Glutamatergic neuron (in vitro differentiated cells): ENCODE results near the gene INIP. TPM values are rescaled to one million over a fixed set of nuclear protein-coding genes. Genes with fewer than 3 reads are reported as not detected.
"Not testable (repeated sequence)": the region's sequence is repeated elsewhere in the genome, so short reads cannot be mapped to it uniquely, and the experiment has no call there.

ENCODE experiments used
- DNase-seq: peaks from one replicate; pipeline ENCODE4 v3.0.0; 2022
- H3K27ac Mint-ChIP-seq: one replicate; pipeline ENCODE4 v1.8.0; 2020; ENCODE audit warnings: mild to moderate bottlenecking, mixed read lengths, inconsistent platforms; ENCODE audit not compliant: unreplicated experiment
- H3K27me3 Mint-ChIP-seq: one replicate; pipeline ENCODE4 v1.8.0; 2020; ENCODE audit warnings: mild to moderate bottlenecking, moderate library complexity, mixed read lengths, inconsistent platforms; ENCODE audit not compliant: unreplicated experiment
- H3K36me3 Mint-ChIP-seq: one replicate; pipeline ENCODE4 v1.8.0; 2020; ENCODE audit warnings: mild to moderate bottlenecking, mixed read lengths, inconsistent platforms; ENCODE audit not compliant: unreplicated experiment
- H3K4me1 Mint-ChIP-seq: one replicate; pipeline ENCODE4 v1.8.0; 2020; ENCODE audit warnings: mild to moderate bottlenecking, low read depth, mixed read lengths, inconsistent platforms; ENCODE audit not compliant: unreplicated experiment
- H3K4me3 Mint-ChIP-seq: one replicate; pipeline ENCODE4 v1.8.0; 2020; ENCODE audit warnings: mild to moderate bottlenecking, mixed read lengths, inconsistent platforms; ENCODE audit not compliant: unreplicated experiment
- H3K9me3 Mint-ChIP-seq: one replicate; pipeline ENCODE4 v1.8.0; 2020; ENCODE audit warnings: mild to moderate bottlenecking, moderate library complexity, mixed read lengths, inconsistent platforms; ENCODE audit not compliant: unreplicated experiment
- total RNA-seq: library from RNA; stranded (reverse); fragmentation: NEBNext Ultra II Directional; extraction: Animal tissue kit (Norgen Biotek cat#: 25700); gene quantifications from one replicate; pipeline ENCODE4 v1.2.1, GENCODE V29; 2021; ENCODE audit not compliant: unreplicated experiment
- TF ChIP-seq, protein P1 (sequence below): fragments of 200-600 bp; sonication (generic); IDR thresholded peaks from one replicate; pipeline ENCODE4 v1.5.0; 2021; ENCODE audit not compliant: partially characterized antibody, unreplicated experiment

Gene INIP
- total RNA-seq, 1 donor from 2014 or later = 17.6 TPM

DNA sequence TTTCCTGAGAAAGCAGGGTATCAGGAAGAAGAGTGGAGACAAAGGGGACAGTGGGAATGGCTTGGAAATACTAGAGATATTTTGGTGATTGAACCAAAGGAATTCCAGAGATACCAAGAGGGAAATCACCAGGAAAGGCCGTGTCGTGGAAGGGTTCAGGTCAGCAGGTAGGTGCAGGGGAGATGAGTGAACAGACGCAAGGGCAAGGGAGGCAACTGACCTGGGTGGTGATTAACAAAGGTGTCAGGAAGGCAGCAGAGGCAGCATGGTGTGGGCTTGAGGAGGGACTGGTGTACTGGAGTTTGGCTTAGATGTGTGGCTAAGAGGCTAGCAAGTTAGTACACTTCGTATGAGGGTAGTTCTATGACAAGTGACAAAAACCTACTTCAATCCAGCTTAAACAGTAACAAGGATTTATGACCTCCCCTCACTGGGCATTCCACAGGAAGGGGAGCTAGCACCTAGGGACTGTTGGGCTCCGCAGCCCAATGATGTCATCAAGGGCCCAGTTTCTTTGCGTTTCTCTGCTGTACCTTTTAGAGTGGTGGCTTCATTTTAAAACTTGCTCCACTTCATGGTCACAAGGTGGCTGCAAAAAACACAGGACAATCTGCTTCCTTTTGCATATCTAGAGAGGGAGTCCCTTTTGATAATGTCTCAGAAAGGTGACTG, 37.0 kb downstream of the INIP start:
- Mint-ChIP-seq H3K27me3 (peaks cover 4% of the 10 kb centered on the region), H3K4me3 (no peak overlapping the region), H3K9me3 (peaks cover 11% of the 10 kb centered on the region), H3K36me3 (peaks cover 5% of the 10 kb centered on the region), H3K4me1 (no peaks in the 10 kb centered on the region), H3K27ac (no peak overlapping the region)
- no peak for DNase-seq
- TF ChIP-seq, protein P1, sequence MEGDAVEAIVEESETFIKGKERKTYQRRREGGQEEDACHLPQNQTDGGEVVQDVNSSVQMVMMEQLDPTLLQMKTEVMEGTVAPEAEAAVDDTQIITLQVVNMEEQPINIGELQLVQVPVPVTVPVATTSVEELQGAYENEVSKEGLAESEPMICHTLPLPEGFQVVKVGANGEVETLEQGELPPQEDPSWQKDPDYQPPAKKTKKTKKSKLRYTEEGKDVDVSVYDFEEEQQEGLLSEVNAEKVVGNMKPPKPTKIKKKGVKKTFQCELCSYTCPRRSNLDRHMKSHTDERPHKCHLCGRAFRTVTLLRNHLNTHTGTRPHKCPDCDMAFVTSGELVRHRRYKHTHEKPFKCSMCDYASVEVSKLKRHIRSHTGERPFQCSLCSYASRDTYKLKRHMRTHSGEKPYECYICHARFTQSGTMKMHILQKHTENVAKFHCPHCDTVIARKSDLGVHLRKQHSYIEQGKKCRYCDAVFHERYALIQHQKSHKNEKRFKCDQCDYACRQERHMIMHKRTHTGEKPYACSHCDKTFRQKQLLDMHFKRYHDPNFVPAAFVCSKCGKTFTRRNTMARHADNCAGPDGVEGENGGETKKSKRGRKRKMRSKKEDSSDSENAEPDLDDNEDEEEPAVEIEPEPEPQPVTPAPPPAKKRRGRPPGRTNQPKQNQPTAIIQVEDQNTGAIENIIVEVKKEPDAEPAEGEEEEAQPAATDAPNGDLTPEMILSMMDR = no peak

DNA sequence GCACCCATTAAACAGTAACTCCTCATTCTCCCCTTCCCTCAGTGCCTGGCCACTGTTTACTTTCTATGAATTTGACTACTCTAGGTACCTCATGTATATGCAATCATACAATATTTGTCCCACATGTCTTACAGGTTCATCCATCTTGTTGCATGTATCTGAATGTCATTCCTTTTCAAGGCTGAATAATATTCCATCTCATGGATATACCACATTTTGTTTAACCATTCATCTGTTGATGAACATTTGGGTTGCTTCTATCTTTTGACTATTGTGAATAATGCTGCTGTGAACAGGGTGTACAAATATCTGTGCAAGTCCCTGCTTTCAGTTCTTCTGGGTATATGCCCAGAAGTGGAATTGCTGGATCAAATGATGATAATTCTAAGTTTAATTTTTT, 40.9 kb downstream of the INIP start:
- TF ChIP-seq, protein P1 = no peak
- DNase-seq = no peak
- peaks cover 14% of the 10 kb centered on the region for H3K9me3 Mint-ChIP-seq
- H3K36me3 Mint-ChIP-seq = peaks cover 13% of the 10 kb centered on the region
- no peak overlapping the region for H3K27ac Mint-ChIP-seq
- H3K4me1 Mint-ChIP-seq = no peaks in the 10 kb centered on the region
- peaks cover 10% of the 10 kb centered on the region for H3K27me3 Mint-ChIP-seq
- no peak overlapping the region for H3K4me3 Mint-ChIP-seq

DNA sequence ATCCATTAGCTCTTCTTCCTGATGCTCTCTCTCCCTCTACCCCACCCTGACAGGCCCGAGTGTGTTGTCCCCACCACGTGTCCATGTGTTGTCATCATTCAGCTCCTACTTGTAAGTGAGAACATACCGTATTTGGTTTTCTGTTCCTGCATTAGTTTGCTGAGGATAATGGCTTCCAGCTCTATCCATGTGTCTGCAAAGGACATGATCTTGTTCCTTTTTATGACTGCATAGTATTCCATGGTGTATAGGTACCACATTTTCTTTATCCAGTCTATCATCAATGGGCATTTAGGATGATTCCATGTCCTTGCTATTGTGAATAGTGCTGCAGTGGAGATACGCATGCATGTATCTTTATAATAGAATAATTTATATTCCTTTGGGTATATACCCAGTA, 44.7 kb downstream of the INIP start:
- H3K4me1 Mint-ChIP-seq, H3K4me3 Mint-ChIP-seq: not testable (repeated sequence)

DNA sequence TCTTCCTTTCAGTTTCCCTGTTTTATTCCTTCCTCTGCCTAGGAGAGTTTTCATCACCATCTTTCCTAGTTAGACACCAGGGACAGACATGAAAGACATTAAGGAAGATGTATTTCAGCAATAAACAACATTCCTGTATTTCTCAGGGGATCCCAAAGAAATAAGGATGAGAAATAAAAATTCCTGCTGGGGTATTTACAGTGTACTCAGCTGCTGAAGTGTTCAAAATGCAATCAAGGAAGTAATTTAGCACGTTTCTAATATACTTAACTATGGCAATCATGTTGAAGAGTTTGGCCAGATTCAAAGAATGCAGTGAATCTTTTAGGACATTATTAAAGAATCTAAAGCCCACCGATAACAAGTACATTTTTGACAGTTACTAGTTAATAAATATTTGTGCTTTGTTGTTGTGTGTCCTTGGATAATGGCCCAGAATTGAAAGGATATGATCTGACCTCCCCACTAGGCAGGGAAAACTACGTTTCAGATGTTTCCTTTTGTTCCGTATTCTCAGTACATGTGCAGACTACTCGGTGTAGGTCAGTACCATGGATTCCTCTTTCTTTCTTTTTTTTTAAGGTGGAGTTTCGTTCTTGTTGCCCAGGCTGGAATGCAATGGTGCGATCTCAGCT, 46.8 kb downstream of the INIP start:
- Mint-ChIP-seq H3K4me1 (no peaks in the 10 kb centered on the region), H3K27ac (no peak overlapping the region), H3K36me3 (peaks cover 7% of the 10 kb centered on the region), H3K4me3 (no peak overlapping the region), H3K9me3 (peaks cover 5% of the 10 kb centered on the region), H3K27me3 (peaks cover 10% of the 10 kb centered on the region)
- DNase-seq = no peak
- TF ChIP-seq, protein P1 = no peak

More for the DNA sequence above, 44.7 kb downstream of the INIP start:
- Mint-ChIP-seq H3K27me3 (peaks cover 10% of the 10 kb centered on the region), H3K36me3 (peaks cover 13% of the 10 kb centered on the region), H3K9me3 (peaks cover 14% of the 10 kb centered on the region)
- DNase-seq, H3K27ac Mint-ChIP-seq: not testable (repeated sequence)

DNA sequence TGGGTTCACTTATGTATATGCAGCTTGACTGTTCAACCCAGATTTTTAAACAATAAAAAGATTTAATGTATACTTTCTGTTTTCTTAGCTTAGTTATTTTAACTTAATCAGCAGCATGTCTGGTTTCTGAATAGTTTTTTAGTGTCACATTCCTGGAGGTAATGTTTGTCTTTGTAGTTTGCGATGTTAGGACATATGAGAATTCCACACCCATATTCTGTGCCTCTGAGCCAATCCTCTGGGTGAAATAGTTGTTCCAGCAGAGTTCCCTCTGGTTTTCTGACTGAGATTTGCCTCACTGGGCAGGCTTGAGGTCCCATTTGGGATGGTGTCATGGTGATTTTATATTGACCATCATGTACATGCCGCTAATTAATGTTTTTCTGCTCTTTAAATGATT, 48.6 kb downstream of the INIP start:
- DNase-seq = no peak
- Mint-ChIP-seq H3K27ac (no peak overlapping the region), H3K4me3 (no peak overlapping the region), H3K36me3 (peaks cover 7% of the 10 kb centered on the region), H3K4me1 (no peaks in the 10 kb centered on the region), H3K27me3 (peaks cover 6% of the 10 kb centered on the region), H3K9me3 (peaks cover 3% of the 10 kb centered on the region)
- TF ChIP-seq, protein P1 = no peak
